Activated T-cell treated with anti-CD3 and anti-CD28 coated beads for 48 hours (primary cell): Measurements from ENCODE around the gene KCNIP1.

ENCODE experiments used
- DNase-seq: peaks from one replicate; pipeline ENCODE4 v3.0.0-alpha.2; 2020; ENCODE audit warnings: low read depth

KCNIP1 gene

GRCh38 chr5:170597109-170597751, 93.4 kb downstream of the KCNIP1 start:
- DNase-seq = peak; percentile 51

- no peak for DNase-seq
Measured at GRCh38 chr5:170597872-170598271, 94.1 kb downstream of the KCNIP1 start.

- DNase-seq = no peak
Measured at GRCh38 chr5:170599756-170600155, 95.9 kb downstream of the KCNIP1 start.

GRCh38 chr5:170601619-170602018, 97.8 kb downstream of the KCNIP1 start:
- no peak for DNase-seq

GRCh38 chr5:170603109-170603508, 99.3 kb downstream of the KCNIP1 start:
- DNase-seq = no peak

- DNase-seq = peak; percentile 49
Measured at GRCh38 chr5:170603578-170604565, 100.1 kb downstream of the KCNIP1 start.

- DNase-seq = no peak
Measured at GRCh38 chr5:170606941-170607340, 103.1 kb downstream of the KCNIP1 start.

GRCh38 chr5:170611449-170612090, 107.8 kb downstream of the KCNIP1 start:
- no peak for DNase-seq

GRCh38 chr5:170612256-170612678, 108.4 kb downstream of the KCNIP1 start:
- no peak for DNase-seq

GRCh38 chr5:170614065-170614490, 110.3 kb downstream of the KCNIP1 start:
- DNase-seq = no peak

- no peak for DNase-seq
Measured at GRCh38 chr5:170614720-170615119, 110.9 kb downstream of the KCNIP1 start.

- no peak for DNase-seq
Measured at GRCh38 chr5:170617533-170618490, 114.0 kb downstream of the KCNIP1 start.

GRCh38 chr5:170619869-170620268, 116.0 kb downstream of the KCNIP1 start:
- no peak for DNase-seq

GRCh38 chr5:170622933-170623332, 119.1 kb downstream of the KCNIP1 start:
- no peak for DNase-seq

GRCh38 chr5:170623576-170624181, 119.9 kb downstream of the KCNIP1 start:
- peak; percentile 41 for DNase-seq

- no peak for DNase-seq
Measured at GRCh38 chr5:170625221-170626165, 121.7 kb downstream of the KCNIP1 start.

GRCh38 chr5:170626507-170627150, 122.8 kb downstream of the KCNIP1 start:
- DNase-seq = no peak

- DNase-seq = no peak
Measured at GRCh38 chr5:170627271-170627670, 123.5 kb downstream of the KCNIP1 start.

GRCh38 chr5:170628028-170628427, 124.2 kb downstream of the KCNIP1 start:
- DNase-seq = no peak
